ENCODE data around the gene OR11H6. TPM values are rescaled to one million over a fixed set of nuclear protein-coding genes. Genes with fewer than 3 reads are reported as not detected.
"Not testable (repeated sequence)": the region's sequence is repeated elsewhere in the genome, so short reads cannot be mapped to it uniquely, and the experiment has no call there.

Gene OR11H6
- total RNA-seq, 1 experiment from 2014 or later, result not detected

GRCh38 chr14:20228681-20229080, 5.2 kb downstream of the OR11H6 start, which contains the start of gene OR11H7:
Gene OR11H7 (plus strand): TSS chr14:20228981.
- no peak for DNase-seq (ENCODE audit: low read depth)
- in situ Hi-C loops (cut with HindIII; ENCODE audit: low pct_unique_long_range_greater_than_20kb, low sequenced_read_pairs), result no loop called here

- DNase-seq (ENCODE audit: low read depth); in situ Hi-C loops (cut with HindIII; ENCODE audit: low pct_unique_long_range_greater_than_20kb, low sequenced_read_pairs): not testable (repeated sequence)
Observed at GRCh38 chr14:20235415-20235814, 11.9 kb downstream of the OR11H6 start.

- no peak for DNase-seq (ENCODE audit: low read depth)
- in situ Hi-C loops (cut with HindIII; ENCODE audit: low pct_unique_long_range_greater_than_20kb, low sequenced_read_pairs), result no loop called here
Observed at GRCh38 chr14:20247646-20248246, 24.2 kb downstream of the OR11H6 start.

GRCh38 chr14:20262642-20263128, 39.2 kb downstream of the OR11H6 start:
- peak; percentile 30 for DNase-seq (ENCODE audit: low read depth)
- in situ Hi-C loops (cut with HindIII; ENCODE audit: low pct_unique_long_range_greater_than_20kb, low sequenced_read_pairs), result no loop called here

DNA sequence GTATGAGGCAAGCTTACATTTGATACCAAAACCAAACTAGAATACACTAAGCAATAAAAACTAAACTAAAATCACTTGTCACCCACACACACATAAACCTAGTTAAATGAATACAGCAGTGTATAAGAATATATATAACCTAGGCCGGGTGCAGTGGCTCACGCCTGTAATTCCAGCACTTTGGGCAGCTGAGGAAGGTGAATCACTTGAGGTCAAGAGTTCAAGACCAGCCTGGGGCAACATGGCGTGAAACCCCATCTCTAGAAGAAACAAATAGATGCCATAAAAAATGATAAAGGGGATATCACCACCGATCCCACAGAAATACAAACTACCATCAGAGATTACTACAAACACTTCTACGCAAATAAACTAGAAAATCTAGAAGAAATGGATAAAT, 40.9 kb downstream of the OR11H6 start:
- DNase-seq (ENCODE audit: low read depth); in situ Hi-C loops (cut with HindIII; ENCODE audit: low pct_unique_long_range_greater_than_20kb, low sequenced_read_pairs): not testable (repeated sequence)

DNA sequence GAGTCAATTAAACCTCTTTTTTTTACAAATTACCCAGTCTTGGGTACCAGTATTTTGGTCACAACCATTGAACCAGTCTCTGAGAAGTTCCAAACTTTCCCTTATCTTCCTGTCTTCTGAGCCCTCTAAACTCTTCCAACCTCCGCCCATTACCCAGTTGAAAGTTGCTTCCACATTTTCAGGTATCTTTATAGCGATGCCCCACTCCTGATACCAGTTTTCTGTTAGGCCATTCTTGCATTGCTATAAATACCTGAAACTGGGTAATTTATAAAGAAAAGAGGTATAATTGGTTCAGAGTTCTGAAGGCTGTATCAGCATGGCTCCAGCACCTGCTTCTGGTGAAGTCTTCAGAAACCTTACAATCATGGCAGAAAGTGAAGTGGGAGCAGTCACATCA, 50.6 kb downstream of the OR11H6 start:
- in situ Hi-C loops (cut with HindIII; ENCODE audit: low pct_unique_long_range_greater_than_20kb, low sequenced_read_pairs), result no loop called here
- no peak for DNase-seq (ENCODE audit: low read depth)

Other genes starting within 250 kb of the OR11H6 start
- gene OR4K15, start 248.1 kb upstream of the OR11H6 start, total RNA-seq (2014; rRNA removed; shearing (Covaris generic); ENCODE audit: low replicate concordance), result not detected in 2 replicates
- not detected in 2 replicates for gene OR4Q2, start 221.5 kb upstream of the OR11H6 start, total RNA-seq (2014; rRNA removed; shearing (Covaris generic); ENCODE audit: low replicate concordance)
- not detected in 2 replicates for gene OR4K14, start 204.4 kb upstream of the OR11H6 start, total RNA-seq (2014; rRNA removed; shearing (Covaris generic); ENCODE audit: low replicate concordance)
- gene OR4K13, start 187.7 kb upstream of the OR11H6 start, total RNA-seq (2014; rRNA removed; shearing (Covaris generic); ENCODE audit: low replicate concordance), result not detected in 2 replicates
- not detected in 2 replicates for gene OR4L1, start 163.7 kb upstream of the OR11H6 start, total RNA-seq (2014; rRNA removed; shearing (Covaris generic); ENCODE audit: low replicate concordance)
- gene OR4K17, start 113.0 kb upstream of the OR11H6 start, total RNA-seq (2014; rRNA removed; shearing (Covaris generic); ENCODE audit: low replicate concordance), result not detected in 2 replicates
- not detected in 2 replicates for gene OR4N5, start 84.9 kb upstream of the OR11H6 start, total RNA-seq (2014; rRNA removed; shearing (Covaris generic); ENCODE audit: low replicate concordance)
- not detected in 2 replicates for gene OR11G2, start 32.8 kb upstream of the OR11H6 start, total RNA-seq (2014; rRNA removed; shearing (Covaris generic); ENCODE audit: low replicate concordance)
- not detected in 2 replicates for gene OR11H7, start 5.3 kb downstream of the OR11H6 start, total RNA-seq (2014; rRNA removed; shearing (Covaris generic); ENCODE audit: low replicate concordance)
- gene OR11H4, start 15.6 kb downstream of the OR11H6 start, total RNA-seq (2014; rRNA removed; shearing (Covaris generic); ENCODE audit: low replicate concordance), result not detected in 2 replicates
- 17.6 and 20.4 TPM in 2 replicates for gene TTC5, start 82.2 kb downstream of the OR11H6 start, total RNA-seq (2014; rRNA removed; shearing (Covaris generic); ENCODE audit: low replicate concordance)
- 58.6 and 79.1 TPM in 2 replicates for gene CCNB1IP1, start 109.6 kb downstream of the OR11H6 start, total RNA-seq (2014; rRNA removed; shearing (Covaris generic); ENCODE audit: low replicate concordance)
- gene PARP2, start 119.9 kb downstream of the OR11H6 start, total RNA-seq (2014; rRNA removed; shearing (Covaris generic); ENCODE audit: low replicate concordance), result 6.0 and 13.7 TPM in 2 replicates
- 3.7 and 13.5 TPM in 2 replicates for gene TEP1, start 189.8 kb downstream of the OR11H6 start, total RNA-seq (2014; rRNA removed; shearing (Covaris generic); ENCODE audit: low replicate concordance)
- not detected in 2 replicates for gene KLHL33, start 212.5 kb downstream of the OR11H6 start, total RNA-seq (2014; rRNA removed; shearing (Covaris generic); ENCODE audit: low replicate concordance)
- 53.3 and 53.9 TPM in 2 replicates for gene OSGEP, start 231.1 kb downstream of the OR11H6 start, total RNA-seq (2014; rRNA removed; shearing (Covaris generic); ENCODE audit: low replicate concordance)
- gene APEX1, start 231.5 kb downstream of the OR11H6 start, total RNA-seq (2014; rRNA removed; shearing (Covaris generic); ENCODE audit: low replicate concordance), result 171 and 222 TPM in 2 replicates
- gene PIP4P1, start 237.7 kb downstream of the OR11H6 start, total RNA-seq (2014; rRNA removed; shearing (Covaris generic); ENCODE audit: low replicate concordance), result 36.1 and 46.9 TPM in 2 replicates
- gene PNP, start 245.7 kb downstream of the OR11H6 start, total RNA-seq (2014; rRNA removed; shearing (Covaris generic); ENCODE audit: low replicate concordance), result 35.2 and 79.3 TPM in 2 replicates

Measured in Caki2 (cell line).